ENCODE data around the gene CREG1. TPM values are rescaled to one million over a fixed set of nuclear protein-coding genes. Genes with fewer than 3 reads are reported as not detected.

Gene CREG1
- total RNA-seq, 1 experiment from 2014 or later, result 21.7 TPM

- no peak for ATAC-seq
These were observed 34.3 kb upstream of the CREG1 start for GRCh38 chr1:167587872-167588271.

GRCh38 chr1:167587342-167587741, 33.8 kb upstream of the CREG1 start:
- DNase-seq (ENCODE audit: low spot score) (no peak), ATAC-seq (no peak)
- H3K27me3 Mint-ChIP-seq (ENCODE audit: low read depth), result no peaks in the 10 kb centered on the region
- ChIA-PET POLR2A (no interaction called here), CTCF (no interaction called here)
- peaks cover 18% of the 10 kb centered on the region for H3K9me3 Mint-ChIP-seq
- no peak overlapping the region for H3K4me3 Mint-ChIP-seq
- H3K36me3 Mint-ChIP-seq, result peaks cover 4% of the 10 kb centered on the region; the same call in 1 of the 2 replicates
- no peak overlapping the region for H3K27ac Mint-ChIP-seq
- H3K4me1 Mint-ChIP-seq, result no peaks in the 10 kb centered on the region
- TF ChIP-seq ZNF138 (CRISPR knock-in tag; conservative IDR thresholded peaks at IDR 0.05) (no peak), HMGXB4 (CRISPR knock-in tag; IDR thresholded peaks at IDR 0.05) (no peak), RELA (CRISPR knock-in tag; IDR thresholded peaks at IDR 0.05; ENCODE audit: borderline replicate concordance) (no peak), STAT6 (CRISPR knock-in tag; conservative IDR thresholded peaks at IDR 0.05; ENCODE audit: low read depth) (no peak), ZNF121 (CRISPR knock-in tag; IDR thresholded peaks at IDR 0.05) (no peak), HMGA2 (CRISPR knock-in tag; IDR thresholded peaks at IDR 0.05) (no peak), PRDM15 (CRISPR knock-in tag; IDR thresholded peaks at IDR 0.05) (no peak), MXD4 (CRISPR knock-in tag; IDR thresholded peaks at IDR 0.05; ENCODE audit: borderline replicate concordance) (no peak), FOXJ3 (CRISPR knock-in tag; IDR thresholded peaks at IDR 0.05; ENCODE audit: borderline replicate concordance) (no peak), E2F1 (CRISPR knock-in tag; IDR thresholded peaks at IDR 0.05) (no peak)

More at GRCh38 chr1:167587872-167588271, 34.3 kb upstream of the CREG1 start:
- peaks cover 4% of the 10 kb centered on the region; the same call in 1 of the 2 replicates for H3K36me3 Mint-ChIP-seq
- no peaks in the 10 kb centered on the region for H3K4me1 Mint-ChIP-seq
- ChIA-PET POLR2A (no interaction called here), CTCF (no interaction called here)
- H3K9me3 Mint-ChIP-seq, result peaks cover 21% of the 10 kb centered on the region
- no peaks in the 10 kb centered on the region for H3K27me3 Mint-ChIP-seq (ENCODE audit: low read depth)
- TF ChIP-seq JAZF1 (CRISPR knock-in tag; IDR thresholded peaks at IDR 0.05), result no peak
- TF ChIP-seq ESRRA (CRISPR knock-in tag; IDR thresholded peaks at IDR 0.05; ENCODE audit: borderline replicate concordance), result no peak
- no peak for TF ChIP-seq FOXP1 (CRISPR knock-in tag; IDR thresholded peaks at IDR 0.05; ENCODE audit: borderline replicate concordance)
- TF ChIP-seq PREB (CRISPR knock-in tag; IDR thresholded peaks at IDR 0.05; ENCODE audit: borderline replicate concordance), result no peak
- TF ChIP-seq PRDM15 (CRISPR knock-in tag; IDR thresholded peaks at IDR 0.05), result no peak
- TF ChIP-seq ZNF396 (CRISPR knock-in tag; IDR thresholded peaks at IDR 0.05; ENCODE audit: borderline replicate concordance), result no peak
- H3K27ac Mint-ChIP-seq, result no peak overlapping the region
- no peak for DNase-seq (ENCODE audit: low spot score)
- no peak overlapping the region for H3K4me3 Mint-ChIP-seq
